Neuron (in vitro differentiated cells): ENCODE data around the gene RFX4.

ENCODE experiments used
- H2AFZ ChIP-seq: one replicate; pipeline ENCODE4 v1.6.1; 2013; ENCODE audit warnings: low read depth, mild to moderate bottlenecking, inconsistent platforms, low read length, moderate library complexity
- H3K27me3 ChIP-seq: one replicate; pipeline ENCODE4 v1.6.1; 2013; ENCODE audit warnings: low read length; ENCODE audit not compliant: insufficient read depth
- H3K36me3 ChIP-seq: one replicate; pipeline ENCODE4 v1.6.1; 2013; ENCODE audit warnings: low read length; ENCODE audit not compliant: insufficient read depth
- H3K4me1 ChIP-seq: one replicate; pipeline ENCODE4 v1.6.1; 2013; ENCODE audit warnings: low read length; ENCODE audit not compliant: insufficient read depth
- H3K4me3 ChIP-seq: 2 replicates; pipeline ENCODE4 v1.5.1; 2013; ENCODE audit warnings: mild to moderate bottlenecking, low read length, moderate library complexity
- H3K9me3 ChIP-seq: one replicate; pipeline ENCODE4 v1.6.1; 2013; ENCODE audit warnings: low read length

RFX4 gene

GRCh38 chr12:106740818-106741217 lies 158.0 kb downstream of the RFX4 start:
- Histone ChIP-seq H3K4me1 (peaks cover 8% of the 10 kb centered on the region), H3K4me3 (no peak overlapping the region), H3K36me3 (peaks cover 90% of the 10 kb centered on the region), H3K27me3 (no peaks in the 10 kb centered on the region), H2AFZ (no peak overlapping the region), H3K9me3 (no peaks in the 10 kb centered on the region)

DNA sequence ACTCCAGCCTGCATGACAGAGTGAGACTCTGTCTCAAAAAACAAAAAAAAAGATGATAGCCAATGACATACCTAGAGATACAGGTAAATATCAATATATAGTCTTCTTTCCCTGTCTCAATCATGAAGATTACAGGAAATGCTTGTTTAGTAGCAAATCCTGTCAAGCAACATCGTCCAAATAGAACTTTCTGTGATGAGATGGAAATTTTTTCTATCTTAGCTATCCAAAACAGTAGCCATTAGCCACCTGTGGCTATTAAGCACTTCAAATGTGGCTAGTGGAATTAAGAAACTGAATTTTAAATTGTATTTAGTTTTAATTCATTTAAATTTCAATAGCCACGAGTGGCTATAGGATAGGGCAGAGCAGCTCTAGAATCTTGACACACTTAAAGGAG lies 158.4 kb downstream of the RFX4 start:
- Histone ChIP-seq H3K36me3 (peaks cover 86% of the 10 kb centered on the region), H2AFZ (no peak overlapping the region), H3K4me1 (peaks cover 8% of the 10 kb centered on the region), H3K4me3 (no peak overlapping the region), H3K9me3 (no peaks in the 10 kb centered on the region), H3K27me3 (no peaks in the 10 kb centered on the region)

GRCh38 chr12:106743270-106743988 lies 160.6 kb downstream of the RFX4 start:
- H3K9me3 ChIP-seq = no peaks in the 10 kb centered on the region
- H2AFZ ChIP-seq = no peak overlapping the region
- H3K4me3 ChIP-seq = no peak overlapping the region
- peaks cover 8% of the 10 kb centered on the region for H3K4me1 ChIP-seq
- H3K36me3 ChIP-seq = peaks cover 86% of the 10 kb centered on the region
- H3K27me3 ChIP-seq = no peaks in the 10 kb centered on the region

- Histone ChIP-seq H3K9me3 (no peaks in the 10 kb centered on the region), H2AFZ (no peak overlapping the region), H3K4me1 (peaks cover 8% of the 10 kb centered on the region), H3K4me3 (no peak overlapping the region), H3K27me3 (no peaks in the 10 kb centered on the region), H3K36me3 (peaks cover 86% of the 10 kb centered on the region)
Observed at GRCh38 chr12:106744600-106744999, 161.8 kb downstream of the RFX4 start.

GRCh38 chr12:106745181-106745745 lies 162.5 kb downstream of the RFX4 start:
- no peaks in the 10 kb centered on the region for H3K27me3 ChIP-seq
- no peak overlapping the region for H3K4me3 ChIP-seq
- no peaks in the 10 kb centered on the region for H3K9me3 ChIP-seq
- peaks cover 5% of the 10 kb centered on the region for H3K4me1 ChIP-seq
- H3K36me3 ChIP-seq = peaks cover 83% of the 10 kb centered on the region
- H2AFZ ChIP-seq = no peak overlapping the region

DNA sequence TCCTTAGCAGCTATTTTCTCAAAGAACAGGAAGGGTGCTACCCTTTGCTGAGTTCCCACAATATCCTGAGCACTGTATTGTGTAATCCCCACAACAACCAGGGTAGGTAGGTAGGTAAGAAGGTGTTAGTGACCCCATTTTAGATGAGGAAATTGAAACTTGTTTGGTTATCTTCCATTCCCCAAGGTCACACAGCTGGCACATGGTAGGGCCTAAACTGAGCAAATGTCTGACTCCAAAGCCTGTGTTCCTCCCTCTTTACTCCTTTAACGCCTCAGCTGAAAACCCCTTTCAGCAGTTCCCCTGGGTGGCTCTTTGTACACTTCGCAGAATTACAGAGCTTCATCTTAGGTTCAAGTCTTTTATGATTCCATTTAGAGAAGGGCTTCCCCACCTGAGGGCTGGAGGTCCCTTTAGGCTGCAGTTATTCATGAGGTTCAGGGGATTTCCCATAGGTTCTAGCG lies 165.2 kb downstream of the RFX4 start:
- Histone ChIP-seq H2AFZ (no peak overlapping the region), H3K27me3 (no peaks in the 10 kb centered on the region), H3K36me3 (peaks cover 71% of the 10 kb centered on the region), H3K4me3 (no peak overlapping the region), H3K9me3 (no peaks in the 10 kb centered on the region), H3K4me1 (peaks cover 5% of the 10 kb centered on the region)

GRCh38 chr12:106750524-106750923 lies 167.7 kb downstream of the RFX4 start:
- Histone ChIP-seq H3K27me3 (no peaks in the 10 kb centered on the region), H3K9me3 (no peaks in the 10 kb centered on the region), H3K36me3 (peaks cover 72% of the 10 kb centered on the region), H3K4me3 (no peak overlapping the region), H3K4me1 (no peaks in the 10 kb centered on the region), H2AFZ (no peak overlapping the region)

DNA sequence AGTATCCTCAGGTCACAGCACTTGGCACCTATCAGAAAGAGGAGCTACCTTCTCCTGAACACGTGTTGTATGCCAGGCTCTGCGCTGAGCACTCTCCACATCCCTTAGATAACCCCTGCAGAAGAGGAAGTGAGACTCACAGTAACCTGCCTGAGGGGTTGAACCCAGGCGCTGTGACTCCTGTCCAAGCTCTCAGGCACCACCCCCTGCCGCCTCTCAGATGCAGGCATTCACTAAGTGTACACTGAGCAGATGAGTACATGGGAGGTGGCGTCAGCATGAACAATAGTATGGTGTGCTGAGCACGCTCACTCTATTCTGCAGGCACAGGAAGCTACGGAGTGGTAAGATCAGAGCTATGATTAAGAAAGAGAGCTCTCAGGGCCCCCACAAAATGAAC lies 170.7 kb downstream of the RFX4 start:
- Histone ChIP-seq H3K9me3 (no peaks in the 10 kb centered on the region), H3K27me3 (no peaks in the 10 kb centered on the region), H3K4me3 (no peak overlapping the region), H2AFZ (no peak overlapping the region), H3K36me3 (peaks cover 75% of the 10 kb centered on the region), H3K4me1 (peaks cover 10% of the 10 kb centered on the region)

GRCh38 chr12:106754331-106754730 lies 171.5 kb downstream of the RFX4 start:
- Histone ChIP-seq H3K27me3 (no peaks in the 10 kb centered on the region), H3K36me3 (peaks cover 74% of the 10 kb centered on the region), H3K4me3 (no peak overlapping the region)

GRCh38 chr12:106757623-106758348 lies 175.0 kb downstream of the RFX4 start:
- peaks cover 73% of the 10 kb centered on the region for H3K36me3 ChIP-seq
- H3K27me3 ChIP-seq = no peaks in the 10 kb centered on the region
- H3K9me3 ChIP-seq = no peaks in the 10 kb centered on the region
- no peak overlapping the region for H3K4me3 ChIP-seq
- H2AFZ ChIP-seq = no peak overlapping the region
- peaks cover 33% of the 10 kb centered on the region for H3K4me1 ChIP-seq

More at GRCh38 chr12:106754331-106754730, 171.5 kb downstream of the RFX4 start:
- Histone ChIP-seq H3K4me1 (peaks cover 18% of the 10 kb centered on the region), H2AFZ (no peak overlapping the region), H3K9me3 (no peaks in the 10 kb centered on the region)

GRCh38 chr12:106758349-106759110 lies 175.7 kb downstream of the RFX4 start:
- Histone ChIP-seq H3K4me1 (peaks cover 33% of the 10 kb centered on the region), H3K27me3 (no peaks in the 10 kb centered on the region), H3K9me3 (no peaks in the 10 kb centered on the region), H3K4me3 (no peak overlapping the region), H2AFZ (no peak overlapping the region), H3K36me3 (peaks cover 70% of the 10 kb centered on the region)

- no peaks in the 10 kb centered on the region for H3K9me3 ChIP-seq
- H3K4me1 ChIP-seq = peaks cover 42% of the 10 kb centered on the region
- H3K27me3 ChIP-seq = no peaks in the 10 kb centered on the region
- no peak overlapping the region for H2AFZ ChIP-seq
- no peak overlapping the region for H3K4me3 ChIP-seq
- peaks cover 59% of the 10 kb centered on the region for H3K36me3 ChIP-seq
Observed at GRCh38 chr12:106759526-106760183, 176.9 kb downstream of the RFX4 start.
